GM23338 (cell line): ENCODE data around the gene IRAK1. TPM values are rescaled to one million over a fixed set of nuclear protein-coding genes. Genes with fewer than 3 reads are reported as not detected.

ENCODE experiments used
- ATAC-seq: fragments of 200-7000 bp; cut with Tn5 transposase; 3 replicates; pipeline ENCODE4 v1.9.1; 2020
- DNase-seq: peaks from one replicate; pipeline ENCODE4 v3.0.0-alpha.2; 2015; ENCODE audit warnings: low spot score
- H2AFZ ChIP-seq: fragments of 200-600 bp; sonication (generic); 2 replicates; pipeline ENCODE4 v1.8.0; 2016; ENCODE audit warnings: antibody characterized with exemption, mild to moderate bottlenecking, moderate library complexity
- H3F3A ChIP-seq: fragments of 200-600 bp; sonication (generic); replicated peaks from 2 replicates; pipeline ENCODE4 v1.8.0; 2017; ENCODE audit warnings: antibody characterized with exemption, mixed run types, low read depth
- H3K27ac ChIP-seq: fragments of 200-600 bp; sonication (generic); 2 replicates; pipeline ENCODE4 v1.6.1; 2016; ENCODE audit warnings: low read depth
- H3K27me3 ChIP-seq: fragments of 200-600 bp; sonication (generic); 2 replicates; pipeline ENCODE4 v1.8.0; 2016; ENCODE audit warnings: mild to moderate bottlenecking, mixed run types, moderate library complexity; ENCODE audit not compliant: insufficient read depth
- H3K36me3 ChIP-seq: fragments of 200-600 bp; sonication (generic); 2 replicates; pipeline ENCODE4 v1.8.0; 2016; ENCODE audit warnings: mild to moderate bottlenecking; ENCODE audit not compliant: insufficient read depth
- H3K4me1 ChIP-seq: fragments of 200-600 bp; sonication (generic); 2 replicates; pipeline ENCODE4 v1.8.0; 2016; ENCODE audit warnings: mild to moderate bottlenecking, moderate library complexity; ENCODE audit not compliant: insufficient read depth
- H3K4me2 ChIP-seq: fragments of 200-600 bp; sonication (generic); 2 replicates; pipeline ENCODE4 v1.7.1; 2017; ENCODE audit warnings: mixed run types
- H3K4me3 ChIP-seq: fragments of 200-600 bp; sonication (generic); 2 replicates; pipeline ENCODE4 v1.6.1; 2016; ENCODE audit warnings: mixed run types
- H3K79me2 ChIP-seq: fragments of 200-600 bp; sonication (generic); replicated peaks from 2 replicates; pipeline ENCODE4 v1.8.0; 2017; ENCODE audit warnings: mild to moderate bottlenecking; ENCODE audit not compliant: insufficient read depth
- H3K9me2 ChIP-seq: fragments of 200-600 bp; sonication (generic); 2 replicates; pipeline ENCODE4 v1.8.0; 2017; ENCODE audit not compliant: insufficient read depth
- H4K20me1 ChIP-seq: fragments of 200-600 bp; sonication (generic); replicated peaks from 2 replicates; pipeline ENCODE4 v1.8.0; 2017; ENCODE audit warnings: mild to moderate bottlenecking; ENCODE audit not compliant: insufficient read depth
- H3K27ac Mint-ChIP-seq: 2 replicates; pipeline ENCODE4 v1.8.0; 2020; ENCODE audit warnings: inconsistent platforms, mild to moderate bottlenecking, moderate library complexity, mixed read lengths
- H3K27me3 Mint-ChIP-seq: 3 replicates; pipeline ENCODE4 v1.8.0; 2022; ENCODE audit warnings: low read depth, mild to moderate bottlenecking, moderate library complexity, mixed read lengths, inconsistent platforms; ENCODE audit not compliant: insufficient read depth, poor library complexity
- H3K36me3 Mint-ChIP-seq: 3 replicates; pipeline ENCODE4 v1.8.0; 2021; ENCODE audit warnings: low read depth, mild to moderate bottlenecking, inconsistent platforms, moderate library complexity, mixed read lengths
- H3K4me1 Mint-ChIP-seq: 3 replicates; pipeline ENCODE4 v1.8.0; 2020; ENCODE audit warnings: mild to moderate bottlenecking, inconsistent platforms, mixed read lengths
- H3K4me3 Mint-ChIP-seq: 3 replicates; pipeline ENCODE4 v1.8.0; 2021; ENCODE audit warnings: moderate library complexity, mild to moderate bottlenecking, inconsistent platforms, mixed read lengths
- H3K9me3 Mint-ChIP-seq: 3 replicates; pipeline ENCODE4 v1.8.0; 2020; ENCODE audit warnings: moderate library complexity, mild to moderate bottlenecking, inconsistent platforms, mixed read lengths
- CREB1 ChIP-seq: fragments of 250-450 bp; sonication (Bioruptor Pico); IDR thresholded peaks from 2 replicates; pipeline ENCODE4 v1.5.0; 2020; ENCODE audit warnings: low read depth, mild to moderate bottlenecking, moderate library complexity
- CTCF ChIP-seq, 2 experiments: fragments of 200-600 bp in 1 of 2; sonication (generic) in 1 of 2; conservative IDR thresholded peaks; 2 replicates each; pipeline versions ENCODE4 v1.5.1 to v1.6.1; 2016 to 2017; ENCODE audit warnings: antibody characterized with exemption in 2 of 2, low read depth in 2 of 2, mild to moderate bottlenecking in 2 of 2, moderate library complexity in 1 of 2
- EZH2 ChIP-seq: fragments of 200-600 bp; sonication (generic); IDR thresholded peaks from one replicate; pipeline ENCODE4 v1.8.0; 2017; ENCODE audit warnings: antibody characterized with exemption, mild to moderate bottlenecking, low read depth; ENCODE audit not compliant: unreplicated experiment
- EZH2phosphoT487 ChIP-seq: fragments of 200-600 bp; sonication (generic); IDR thresholded peaks from one replicate; pipeline ENCODE4 v1.8.1; 2018; ENCODE audit warnings: antibody characterized with exemption; ENCODE audit not compliant: unreplicated experiment
- JUNB ChIP-seq: IDR thresholded peaks from one replicate; pipeline ENCODE4 v1.6.1; 2016; ENCODE audit warnings: antibody characterized with exemption; ENCODE audit not compliant: unreplicated experiment
- NANOG ChIP-seq: IDR thresholded peaks from 2 replicates; pipeline ENCODE4 v1.6.1; 2016; ENCODE audit warnings: antibody characterized with exemption, borderline replicate concordance
- POLR2AphosphoS5 ChIP-seq: IDR thresholded peaks from 2 replicates; pipeline ENCODE4 v1.6.1; 2016; ENCODE audit warnings: antibody characterized with exemption, low read depth
- REST ChIP-seq: IDR thresholded peaks from one replicate; pipeline ENCODE4 v1.6.1; 2018; ENCODE audit warnings: antibody characterized with exemption; ENCODE audit not compliant: unreplicated experiment
- STAT1 ChIP-seq: IDR thresholded peaks from one replicate; pipeline ENCODE4 v1.6.1; 2016; ENCODE audit warnings: antibody characterized with exemption; ENCODE audit not compliant: unreplicated experiment
- ZNF114 ChIP-seq: fragments of 250-450 bp; sonication (Bioruptor Pico); IDR thresholded peaks from 2 replicates; pipeline ENCODE4 v1.5.0; 2020; ENCODE audit warnings: mild to moderate bottlenecking, moderate library complexity
- ZNF331 ChIP-seq: fragments of 250-450 bp; sonication (Bioruptor Pico); IDR thresholded peaks from 2 replicates; pipeline ENCODE4 v1.5.0; 2020; ENCODE audit warnings: low read depth, mild to moderate bottlenecking, moderate library complexity
- ZNF462 ChIP-seq: fragments of 250-450 bp; sonication (Bioruptor Pico); IDR thresholded peaks from 2 replicates; pipeline ENCODE4 v1.5.0; 2020; ENCODE audit warnings: mild to moderate bottlenecking, moderate library complexity
- polyA plus RNA-seq: library from polyadenylated mRNA; unstranded; fragments of >200 nt; fragmentation: Nextera tagmentation; extraction: Ambion mirVana; gene quantifications from 2 replicates; pipeline ENCODE4 v1.2.1, GENCODE V29; 2016
- total RNA-seq: library from RNA; depleted of rRNA; stranded (reverse); fragments of >200 nt; shearing (Covaris generic); gene quantifications from 2 replicates; pipeline ENCODE4 v1.2.3, GENCODE V29; 2014
- TF ChIP-seq, protein P1 (sequence below): IDR thresholded peaks from 2 replicates; pipeline ENCODE4 v1.6.1; 2016; ENCODE audit warnings: antibody characterized with exemption

The IRAK1 gene
- total and polyA plus RNA-seq, 2 experiments from 2014 or later: 21.6 to 38.0 TPM

GRCh38 chrX:154016366-154017076 is 3.2 kb downstream of the IRAK1 start:
- no peak for TF ChIP-seq CTCF (conservative IDR thresholded peaks at IDR 0.05; ENCODE audit: low read depth in 2 of 2)
- no peak for TF ChIP-seq REST
- no peak for TF ChIP-seq EZH2
- TF ChIP-seq, protein P1, sequence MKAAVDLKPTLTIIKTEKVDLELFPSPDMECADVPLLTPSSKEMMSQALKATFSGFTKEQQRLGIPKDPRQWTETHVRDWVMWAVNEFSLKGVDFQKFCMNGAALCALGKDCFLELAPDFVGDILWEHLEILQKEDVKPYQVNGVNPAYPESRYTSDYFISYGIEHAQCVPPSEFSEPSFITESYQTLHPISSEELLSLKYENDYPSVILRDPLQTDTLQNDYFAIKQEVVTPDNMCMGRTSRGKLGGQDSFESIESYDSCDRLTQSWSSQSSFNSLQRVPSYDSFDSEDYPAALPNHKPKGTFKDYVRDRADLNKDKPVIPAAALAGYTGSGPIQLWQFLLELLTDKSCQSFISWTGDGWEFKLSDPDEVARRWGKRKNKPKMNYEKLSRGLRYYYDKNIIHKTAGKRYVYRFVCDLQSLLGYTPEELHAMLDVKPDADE: no peak
- TF ChIP-seq ZNF462 (CRISPR knock-in tag): no peak
- no peak for TF ChIP-seq POLR2AphosphoS5
- TF ChIP-seq STAT1: no peak
- no peak for TF ChIP-seq ZNF114 (CRISPR knock-in tag)
- TF ChIP-seq NANOG: no peak
- no peak for TF ChIP-seq CREB1
- TF ChIP-seq JUNB: no peak
- no peak for TF ChIP-seq ZNF331 (CRISPR knock-in tag)
- TF ChIP-seq EZH2phosphoT487: no peak
- DNase-seq (no peak), ATAC-seq (no peak)
- Mint-ChIP-seq H3K4me3 (no peak overlapping the region), H3K27me3 (peaks cover 3% of the 10 kb centered on the region), H3K36me3 (peaks cover 22% of the 10 kb centered on the region; the same call in 2 of the 3 replicates), H3K9me3 (no peaks in the 10 kb centered on the region), H3K4me1 (peaks cover 24% of the 10 kb centered on the region), H3K27ac (no peak overlapping the region)
- H4K20me1 ChIP-seq: no peaks in the 10 kb centered on the region
- no peak overlapping the region for H2AFZ ChIP-seq
- H3K4me2 ChIP-seq: no peak overlapping the region
- no peaks in the 10 kb centered on the region for H3K36me3 ChIP-seq
- no peaks in the 10 kb centered on the region for H3K4me1 ChIP-seq
- H3K79me2 ChIP-seq: no peaks in the 10 kb centered on the region
- no peaks in the 10 kb centered on the region for H3F3A ChIP-seq
- no peaks in the 10 kb centered on the region for H3K27me3 ChIP-seq
- H3K9me2 ChIP-seq: no peaks in the 10 kb centered on the region
- no peak overlapping the region for H3K27ac ChIP-seq
- H3K4me3 ChIP-seq: no peak overlapping the region
